Mucosa of descending colon (tissue), 3 donors: ENCODE data around the gene ARHGEF26. TPM values are rescaled to one million over a fixed set of nuclear protein-coding genes. Genes with fewer than 3 reads are reported as not detected.

Source experiments
- ATAC-seq: fragments of 200-7000 bp; cut with Tn5 transposase; one replicate; pipeline ENCODE4 v1.9.1; 2020; ENCODE audit warnings: mild to moderate bottlenecking, moderate library complexity
- DNase-seq, 3 donors: peaks; one replicate each; pipeline ENCODE4 v3.0.0-alpha.2; 2020
- H3K36me3 ChIP-seq: fragments of 200-600 bp; one replicate; pipeline ENCODE4 v1.8.0; 2021; ENCODE audit warnings: low read depth, mild to moderate bottlenecking
- H3K4me1 ChIP-seq: fragments of 200-600 bp; one replicate; pipeline ENCODE4 v1.8.0; 2021; ENCODE audit warnings: low read depth, mild to moderate bottlenecking
- H3K4me3 ChIP-seq: fragments of 200-600 bp; one replicate; pipeline ENCODE4 v1.8.0; 2021; ENCODE audit warnings: mild to moderate bottlenecking
- H3K9me3 ChIP-seq: fragments of 200-600 bp; one replicate; pipeline ENCODE4 v1.8.0; 2021; ENCODE audit warnings: mild to moderate bottlenecking
- intact Hi-C, 2 donors: fragments of 100-400 bp; cut with DNase I in 1 of 2; cut with micrococcal nuclease in 1 of 2; formaldehyde crosslinking; loops; one replicate each; pipeline versions ENCODE4 v1.11.0 to v1.11.1; 2022; cut with DNase I, micrococcal nuclease
- total RNA-seq, 3 donors: library from RNA; stranded (reverse); fragmentation: NEBNext Ultra II Directional in 2 of 3; extraction: Animal tissue kit (Norgen Biotek cat#: 25700) in 2 of 3; gene quantifications; one replicate each; pipeline versions ENCODE4 v1.2.1 to v1.2.4, GENCODE V29; 2021 to 2023
- TF ChIP-seq, protein P1 (sequence below): fragments of 200-600 bp; IDR thresholded peaks from one replicate; pipeline ENCODE4 v1.8.0; 2022; ENCODE audit warnings: antibody characterized with exemption, mild to moderate bottlenecking
- donor health status: DM: no; HTN: no; CAD: no; lungs with moderate emphysema.
- donor health status: DM: no; HTN: no; CAD: no.
- donor health status: DM: no; HTN: yes; CAD: no.

ARHGEF26 gene
- total RNA-seq, 3 donors from 2014 or later, result 3.0 to 46.4 (median 6.8) TPM

DNA sequence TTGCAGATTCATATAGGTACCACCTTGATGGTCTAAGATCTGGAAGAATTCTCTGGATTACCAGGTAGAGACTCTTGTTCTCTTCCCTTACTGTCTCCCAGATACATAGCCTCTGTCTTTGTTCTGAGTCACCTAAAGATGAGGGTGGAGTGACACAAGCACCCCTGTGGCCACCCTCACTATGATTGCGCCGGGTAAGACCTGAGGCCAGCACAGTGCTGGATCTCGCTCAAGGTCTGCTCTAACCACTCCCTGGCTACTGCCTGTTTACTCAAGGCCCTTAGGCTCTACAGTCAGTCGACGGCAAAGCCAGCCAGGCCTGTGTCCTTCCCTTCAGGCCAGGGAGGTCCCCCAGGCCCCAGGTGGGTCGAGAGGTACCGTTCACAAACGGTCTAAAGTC is 88.3 kb downstream of the ARHGEF26 start:
- H3K9me3 ChIP-seq, result peaks cover 3% of the 10 kb centered on the region
- no peaks in the 10 kb centered on the region for H3K36me3 ChIP-seq
- intact Hi-C loops, result no loop called here
- ATAC-seq, result no peak
- no peaks in the 10 kb centered on the region for H3K4me1 ChIP-seq
- TF ChIP-seq, protein P1, sequence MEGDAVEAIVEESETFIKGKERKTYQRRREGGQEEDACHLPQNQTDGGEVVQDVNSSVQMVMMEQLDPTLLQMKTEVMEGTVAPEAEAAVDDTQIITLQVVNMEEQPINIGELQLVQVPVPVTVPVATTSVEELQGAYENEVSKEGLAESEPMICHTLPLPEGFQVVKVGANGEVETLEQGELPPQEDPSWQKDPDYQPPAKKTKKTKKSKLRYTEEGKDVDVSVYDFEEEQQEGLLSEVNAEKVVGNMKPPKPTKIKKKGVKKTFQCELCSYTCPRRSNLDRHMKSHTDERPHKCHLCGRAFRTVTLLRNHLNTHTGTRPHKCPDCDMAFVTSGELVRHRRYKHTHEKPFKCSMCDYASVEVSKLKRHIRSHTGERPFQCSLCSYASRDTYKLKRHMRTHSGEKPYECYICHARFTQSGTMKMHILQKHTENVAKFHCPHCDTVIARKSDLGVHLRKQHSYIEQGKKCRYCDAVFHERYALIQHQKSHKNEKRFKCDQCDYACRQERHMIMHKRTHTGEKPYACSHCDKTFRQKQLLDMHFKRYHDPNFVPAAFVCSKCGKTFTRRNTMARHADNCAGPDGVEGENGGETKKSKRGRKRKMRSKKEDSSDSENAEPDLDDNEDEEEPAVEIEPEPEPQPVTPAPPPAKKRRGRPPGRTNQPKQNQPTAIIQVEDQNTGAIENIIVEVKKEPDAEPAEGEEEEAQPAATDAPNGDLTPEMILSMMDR, result no peak
- H3K4me3 ChIP-seq, result no peak overlapping the region
- DNase-seq, result no peak

DNA sequence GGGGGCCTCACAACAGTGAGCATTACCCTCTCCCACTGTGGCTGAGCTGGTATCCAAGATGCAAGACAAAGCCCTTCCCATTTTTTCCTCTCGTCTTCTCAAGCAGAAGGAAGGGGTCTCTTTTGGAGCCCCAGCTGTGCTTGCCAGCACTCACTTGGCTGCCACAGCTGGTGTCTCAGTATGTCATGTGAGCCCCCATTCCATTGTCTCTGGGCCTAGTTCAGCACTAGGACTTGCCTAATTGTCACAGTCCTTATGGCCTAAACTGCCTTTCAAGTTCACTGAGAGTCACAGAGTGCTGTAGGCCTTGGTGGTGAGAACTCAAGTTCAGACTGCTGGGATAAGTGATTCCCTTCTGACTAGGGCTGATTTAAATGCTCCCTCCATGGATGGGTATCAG is 89.8 kb downstream of the ARHGEF26 start:
- no peaks in the 10 kb centered on the region for H3K36me3 ChIP-seq
- DNase-seq (no peak), ATAC-seq (no peak)
- TF ChIP-seq, protein P1, result no peak
- H3K4me1 ChIP-seq, result no peaks in the 10 kb centered on the region
- no peaks in the 10 kb centered on the region for H3K9me3 ChIP-seq
- no peak overlapping the region for H3K4me3 ChIP-seq
- intact Hi-C loops, result no loop called here

DNA sequence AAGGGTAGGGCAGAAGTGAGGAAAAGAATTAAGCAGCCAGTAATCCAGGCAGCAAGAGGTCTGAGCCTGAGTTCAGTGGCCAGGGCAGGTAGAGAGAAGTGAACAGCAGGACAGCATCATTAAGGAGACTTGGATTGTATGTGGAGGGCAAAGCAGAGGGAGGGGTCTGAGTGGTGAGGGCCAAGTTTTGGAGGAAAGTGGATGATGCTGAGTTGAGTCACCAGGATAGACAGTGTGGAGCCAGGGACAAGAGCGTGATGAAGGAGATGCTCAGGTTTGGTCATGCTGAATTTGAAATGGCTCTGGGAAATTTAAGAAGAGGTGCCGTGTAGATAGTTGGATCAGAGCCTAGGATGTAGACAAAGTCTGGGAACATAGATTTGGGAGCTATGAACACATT is 93.1 kb downstream of the ARHGEF26 start:
- ATAC-seq (no peak), DNase-seq (no peak)
- no peak overlapping the region for H3K4me3 ChIP-seq
- intact Hi-C loops, result no loop called here
- no peaks in the 10 kb centered on the region for H3K9me3 ChIP-seq
- H3K4me1 ChIP-seq, result no peaks in the 10 kb centered on the region
- H3K36me3 ChIP-seq, result no peaks in the 10 kb centered on the region
- TF ChIP-seq, protein P1, result no peak

DNA sequence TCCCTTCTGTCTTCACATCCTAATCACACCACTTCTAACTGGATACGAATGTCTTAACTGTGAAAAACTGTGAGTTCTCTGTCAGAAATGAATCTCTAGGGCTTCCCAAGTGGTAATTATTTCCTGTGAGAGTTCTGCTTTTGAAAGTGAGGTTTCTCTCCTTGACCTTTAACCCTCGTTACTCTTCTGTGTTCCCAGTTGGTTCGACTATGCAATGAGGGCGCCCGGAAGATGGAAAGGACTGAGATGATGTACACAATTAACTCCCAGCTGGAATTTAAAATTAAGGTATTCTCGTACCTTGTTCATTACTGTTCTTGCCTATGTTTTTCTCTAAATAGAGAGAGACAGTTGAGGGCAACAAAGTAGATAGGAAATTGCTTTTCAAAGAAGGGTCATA is 96.5 kb downstream of the ARHGEF26 start:
- Histone ChIP-seq H3K4me1 (no peaks in the 10 kb centered on the region), H3K4me3 (no peak overlapping the region), H3K9me3 (no peaks in the 10 kb centered on the region), H3K36me3 (no peaks in the 10 kb centered on the region)
- intact Hi-C loops, result no loop called here
- no peak for DNase-seq
- TF ChIP-seq, protein P1, result no peak
- ATAC-seq, result no peak

DNA sequence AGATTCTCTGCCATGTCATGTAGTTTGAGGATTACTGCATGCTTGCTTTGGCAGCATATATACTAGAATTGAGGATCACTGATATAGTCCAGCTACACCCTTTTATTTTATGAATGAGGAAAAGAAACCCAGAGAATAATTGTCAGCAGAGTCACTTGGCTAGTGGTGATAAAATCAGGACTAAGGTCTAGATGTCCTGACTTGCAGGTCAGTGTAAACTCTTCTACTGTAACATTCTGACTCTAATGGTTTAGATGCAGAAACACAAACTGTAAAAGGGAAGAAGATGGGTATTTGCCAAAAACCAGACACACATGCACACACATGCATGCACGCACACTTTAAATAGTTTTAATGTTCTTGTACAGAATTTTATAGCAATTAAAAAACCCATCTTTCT is 97.5 kb downstream of the ARHGEF26 start:
- Histone ChIP-seq H3K36me3 (no peaks in the 10 kb centered on the region), H3K4me3 (no peak overlapping the region), H3K4me1 (no peaks in the 10 kb centered on the region), H3K9me3 (no peaks in the 10 kb centered on the region)
- no peak for ATAC-seq
- DNase-seq, result no peak
- intact Hi-C loops, result no loop called here
- TF ChIP-seq, protein P1, result no peak

DNA sequence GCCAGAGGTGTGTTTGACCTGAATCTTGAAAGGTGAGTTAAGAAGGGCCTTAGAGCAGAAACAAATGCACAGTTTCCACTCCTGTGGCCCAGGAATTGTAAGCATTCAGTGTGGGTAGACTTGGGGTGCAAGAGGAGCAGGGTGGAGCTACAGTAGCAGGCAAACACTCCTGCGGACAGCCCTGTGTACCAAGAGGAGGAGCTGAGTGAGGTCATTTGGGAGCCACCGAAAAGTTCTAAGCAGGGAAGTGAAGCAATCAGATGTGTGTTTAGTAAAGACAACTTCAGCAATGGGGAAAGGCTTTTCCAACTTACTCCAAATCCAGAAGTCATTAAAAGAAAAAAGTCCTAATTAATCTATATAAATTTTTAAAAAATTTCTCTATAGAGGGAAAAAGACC is 99.3 kb downstream of the ARHGEF26 start:
- ATAC-seq, result no peak
- DNase-seq, result no peak

More for the DNA sequence above, 99.3 kb downstream of the ARHGEF26 start:
- intact Hi-C loops, result no loop called here
- no peaks in the 10 kb centered on the region for H3K36me3 ChIP-seq
- H3K9me3 ChIP-seq, result no peaks in the 10 kb centered on the region
- TF ChIP-seq, protein P1, result no peak
- H3K4me3 ChIP-seq, result no peak overlapping the region
- no peaks in the 10 kb centered on the region for H3K4me1 ChIP-seq
